ENCODE results near the gene GALM. TPM values are rescaled to one million over a fixed set of nuclear protein-coding genes. Genes with fewer than 3 reads are reported as not detected.

Gene GALM
- polyA plus RNA-seq, 1 donor from 2014 or later, result not detected

- H3K79me2 ChIP-seq (replicated peaks; ENCODE audit: insufficient read depth, low read length), result no peaks in the 10 kb centered on the region
- H4K20me1 ChIP-seq (ENCODE audit: insufficient read depth), result no peaks in the 10 kb centered on the region
- H3K9me3 ChIP-seq (ENCODE audit: low read length), result no peaks in the 10 kb centered on the region
- H3K4me2 ChIP-seq (ENCODE audit: low read length), result no peak overlapping the region
- H3K9ac ChIP-seq (ENCODE audit: low read length), result no peak overlapping the region
- no peaks in the 10 kb centered on the region for H3F3A ChIP-seq (ENCODE audit: insufficient read depth, low read length, poor library complexity, severe bottlenecking)
- H3K4me3 ChIP-seq (ENCODE audit: low read length), result no peak overlapping the region
- H3K9me2 ChIP-seq (ENCODE audit: insufficient read depth, low read length), result no peaks in the 10 kb centered on the region
- no peaks in the 10 kb centered on the region for H3K27me3 ChIP-seq (ENCODE audit: insufficient read depth, low read depth, low read length)
- no peak overlapping the region for H2AFZ ChIP-seq (ENCODE audit: low read depth, low read length)
- TF ChIP-seq REST (IDR thresholded peaks at IDR 0.05; ENCODE audit: borderline replicate concordance) (no peak), EZH2 (IDR thresholded peaks at IDR 0.05; ENCODE audit: borderline replicate concordance, insufficient read depth, low read length, poor library complexity, severe bottlenecking) (no peak), TAF1 (IDR thresholded peaks at IDR 0.05; ENCODE audit: low read depth) (no peak), POLR2AphosphoS5 (IDR thresholded peaks at IDR 0.05) (no peak), MXI1 (conservative IDR thresholded peaks at IDR 0.05; ENCODE audit: poor library complexity, severe bottlenecking) (no peak), EP300 (conservative IDR thresholded peaks at IDR 0.05; ENCODE audit: poor library complexity, severe bottlenecking) (no peak), CTCF (IDR thresholded peaks at IDR 0.05; ENCODE audit: poor library complexity, severe bottlenecking) (no peak), RAD21 (conservative IDR thresholded peaks at IDR 0.05) (no peak), SMC3 (conservative IDR thresholded peaks at IDR 0.05; ENCODE audit: poor library complexity) (no peak)
- no peak overlapping the region for H3K27ac ChIP-seq (ENCODE audit: low read length)
- no peaks in the 10 kb centered on the region for H3K36me3 ChIP-seq (ENCODE audit: insufficient read depth, low read length)
These were observed 39.4 kb upstream of the GALM start for GRCh38 chr2:38626326-38627035.

- Histone ChIP-seq H3K36me3 (ENCODE audit: insufficient read depth, low read length) (no peaks in the 10 kb centered on the region), H3K9me2 (ENCODE audit: insufficient read depth, low read length) (no peaks in the 10 kb centered on the region), H3K4me2 (ENCODE audit: low read length) (no peak overlapping the region), H3K27ac (ENCODE audit: low read length) (no peak overlapping the region), H3K9me3 (ENCODE audit: low read length) (no peaks in the 10 kb centered on the region), H2AFZ (ENCODE audit: low read depth, low read length) (no peak overlapping the region), H3F3A (ENCODE audit: insufficient read depth, low read length, poor library complexity, severe bottlenecking) (no peaks in the 10 kb centered on the region), H3K79me2 (replicated peaks; ENCODE audit: insufficient read depth, low read length) (no peaks in the 10 kb centered on the region), H3K27me3 (ENCODE audit: insufficient read depth, low read depth, low read length) (no peaks in the 10 kb centered on the region), H4K20me1 (ENCODE audit: insufficient read depth) (no peaks in the 10 kb centered on the region), H3K4me3 (ENCODE audit: low read length) (no peak overlapping the region), H3K9ac (ENCODE audit: low read length) (no peak overlapping the region)
- TF ChIP-seq POLR2AphosphoS5 (IDR thresholded peaks at IDR 0.05) (no peak), EP300 (conservative IDR thresholded peaks at IDR 0.05; ENCODE audit: poor library complexity, severe bottlenecking) (no peak), TAF1 (IDR thresholded peaks at IDR 0.05; ENCODE audit: low read depth) (no peak), EZH2 (IDR thresholded peaks at IDR 0.05; ENCODE audit: borderline replicate concordance, insufficient read depth, low read length, poor library complexity, severe bottlenecking) (no peak), CTCF (IDR thresholded peaks at IDR 0.05; ENCODE audit: poor library complexity, severe bottlenecking) (no peak), SMC3 (conservative IDR thresholded peaks at IDR 0.05; ENCODE audit: poor library complexity) (no peak), REST (IDR thresholded peaks at IDR 0.05; ENCODE audit: borderline replicate concordance) (no peak), RAD21 (conservative IDR thresholded peaks at IDR 0.05) (no peak), MXI1 (conservative IDR thresholded peaks at IDR 0.05; ENCODE audit: poor library complexity, severe bottlenecking) (no peak)
These were observed 38.5 kb upstream of the GALM start for GRCh38 chr2:38627391-38627790.
